NB4 (cell line): ENCODE results near the gene ENDOV.

Experiments used
- DNase-seq: peaks from one replicate; pipeline ENCODE4 v3.0.0; 2010; ENCODE audit warnings: low read depth
- H3K4me3 ChIP-seq: one replicate; pipeline ENCODE4 v1.5.1; 2011; ENCODE audit warnings: mild to moderate bottlenecking, low read depth, low read length, moderate library complexity
- CTCF ChIP-seq: IDR thresholded peaks from one replicate; pipeline ENCODE4 v1.5.1; 2012; ENCODE audit warnings: low read depth, low read length
- MAX ChIP-seq: IDR thresholded peaks from 2 replicates; pipeline ENCODE4 v1.6.1; 2011; ENCODE audit warnings: low read depth, low read length
- MYC ChIP-seq: IDR thresholded peaks from 2 replicates; pipeline ENCODE4 v1.6.1; 2011; ENCODE audit warnings: low read depth, low read length
- POLR2A ChIP-seq: IDR thresholded peaks from 2 replicates; pipeline ENCODE4 v1.6.1; 2011; ENCODE audit warnings: mild to moderate bottlenecking; ENCODE audit not compliant: insufficient read length; ENCODE audit errors: extremely low read depth

Gene ENDOV

GRCh38 chr17:80442764-80443163 lies 27.8 kb downstream of the ENDOV start:
- DNase-seq, result no peak
- TF ChIP-seq CTCF (no peak), MAX (no peak), POLR2A (no peak), MYC (no peak)
- H3K4me3 ChIP-seq, result no peak overlapping the region

- TF ChIP-seq MAX, result no peak
- no peak for TF ChIP-seq MYC
- TF ChIP-seq CTCF, result no peak
- no peak for TF ChIP-seq POLR2A
- no peak for DNase-seq
- no peak overlapping the region for H3K4me3 ChIP-seq
Observed at GRCh38 chr17:80443498-80443897, 28.5 kb downstream of the ENDOV start.

- DNase-seq, result no peak
Observed at GRCh38 chr17:80443916-80444643, 29.1 kb downstream of the ENDOV start.

GRCh38 chr17:80444644-80444979 lies 29.6 kb downstream of the ENDOV start:
- no peak for TF ChIP-seq MAX
- no peak for TF ChIP-seq POLR2A
- no peak for TF ChIP-seq CTCF
- TF ChIP-seq MYC, result no peak
- no peak overlapping the region for H3K4me3 ChIP-seq
- DNase-seq, result no peak

More at GRCh38 chr17:80443916-80444643, 29.1 kb downstream of the ENDOV start:
- H3K4me3 ChIP-seq, result no peak overlapping the region
- TF ChIP-seq MYC (no peak), POLR2A (no peak), CTCF (no peak), MAX (no peak)

GRCh38 chr17:80445007-80445725 lies 30.2 kb downstream of the ENDOV start:
- DNase-seq, result peak; percentile 31
- H3K4me3 ChIP-seq, result no peak overlapping the region
- TF ChIP-seq CTCF (no peak), MAX (no peak), MYC (no peak), POLR2A (no peak)
